Gastroesophageal sphincter (tissue), 4 donors: ENCODE results near the gene ARHGAP22. TPM values are rescaled to one million over a fixed set of nuclear protein-coding genes. Genes with fewer than 3 reads are reported as not detected.

ENCODE experiments used
- ATAC-seq: fragments of 150-250 bp; one replicate; pipeline ENCODE4 v1.9.1; 2016; ENCODE audit warnings: mild to moderate bottlenecking, moderate library complexity
- H3K27ac ChIP-seq, 4 donors: fragments of 200-600 bp; sonication (generic) in 3 of 4; 1 replicate in 3 of 4; 2 replicates in 1 of 4; pipeline ENCODE4 v1.5.1; 2016 to 2019
- H3K27me3 ChIP-seq: fragments of 200-600 bp; sonication (generic); one replicate; pipeline ENCODE4 v1.5.1; 2019
- H3K36me3 ChIP-seq, 2 donors: fragments of 200-600 bp; sonication (generic); one replicate each; pipeline ENCODE4 v1.5.1; 2019; ENCODE audit warnings: control low read depth in 1 of 2
- H3K4me1 ChIP-seq, 3 donors: fragments of 200-600 bp; sonication (generic); 1 replicate in 2 of 3; 2 replicates in 1 of 3; pipeline ENCODE4 v1.5.1; 2016 to 2019; ENCODE audit warnings: control low read depth in 2 of 3
- H3K4me3 ChIP-seq, 2 donors: fragments of 200-600 bp; sonication (generic); one replicate each; pipeline ENCODE4 v1.5.1; 2019; ENCODE audit warnings: mild to moderate bottlenecking in 1 of 2, moderate library complexity in 1 of 2
- H3K9me3 ChIP-seq, 3 donors: fragments of 200-600 bp; sonication (generic); one replicate each; pipeline ENCODE4 v1.5.1; 2017 to 2019; ENCODE audit warnings: control low read depth in 2 of 3
- EP300 ChIP-seq: sonication (generic); formaldehyde crosslinking; IDR thresholded peaks from one replicate; pipeline ENCODE4 v1.6.1; 2017; ENCODE audit warnings: antibody characterized with exemption, mild to moderate bottlenecking
- POLR2A ChIP-seq, 2 donors: fragments of 450-650 bp; IDR thresholded peaks; one replicate each; pipeline ENCODE4 v1.6.1; 2017; ENCODE audit warnings: antibody characterized with exemption in 2 of 2, mild to moderate bottlenecking in 2 of 2, moderate library complexity in 1 of 2
- POLR2AphosphoS5 ChIP-seq: sonication (generic); formaldehyde crosslinking; IDR thresholded peaks from one replicate; pipeline ENCODE4 v1.6.1; 2017; ENCODE audit warnings: antibody characterized with exemption
- WGBS, 2 donors: methylation state at CpG; one replicate each; pipeline ENCODE4 v1.1.5; 2018; ENCODE audit warnings: low coverage in 1 of 2; 5-methylcytosine and 5-hydroxymethylcytosine counted together
- total RNA-seq, 4 donors: library from RNA; depleted of rRNA; stranded (reverse); fragments of >200 nt; gene quantifications; one replicate each; pipeline ENCODE4 v1.1.0, GENCODE V29; 2016
- TF ChIP-seq, protein P1 (sequence below), 4 experiments: fragments of 200-600 bp in 2 of 4; fragments of 450-650 bp in 2 of 4; sonication (generic) in 1 of 4; IDR thresholded peaks; one replicate each; pipeline ENCODE4 v1.5.1; 2017 to 2019; ENCODE audit warnings: antibody characterized with exemption in 4 of 4, mild to moderate bottlenecking in 2 of 4, moderate library complexity in 2 of 4

ARHGAP22 gene
- total RNA-seq, 4 donors from 2014 or later: 4.2 to 5.8 (median 5.1) TPM

DNA sequence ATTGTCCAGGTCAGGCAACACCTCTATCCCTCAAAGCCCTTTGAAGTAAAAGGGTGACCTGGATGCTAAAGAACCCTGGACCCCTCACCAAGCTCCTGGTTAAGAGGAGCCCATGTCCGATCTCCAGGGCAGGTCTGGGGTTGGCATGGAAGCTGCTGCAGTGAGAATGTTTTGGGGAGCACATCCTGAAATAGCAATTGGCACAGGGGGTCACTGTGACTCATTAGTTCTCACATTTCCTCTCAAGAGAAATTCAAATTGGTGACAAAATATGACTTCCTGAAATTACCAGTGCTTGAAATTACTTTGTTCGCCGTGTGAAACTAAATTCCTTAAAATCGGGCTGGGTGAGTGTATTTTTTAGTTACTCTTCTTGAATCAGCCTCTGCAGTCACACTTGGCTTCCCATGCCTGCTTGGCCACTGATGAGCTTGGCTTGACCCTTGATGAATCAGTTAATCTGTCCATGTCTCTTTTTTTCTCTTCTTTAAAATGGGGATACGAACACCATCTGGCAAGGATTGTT is 18.8 kb upstream of the ARHGAP22 start:
- Histone ChIP-seq H3K9me3 (peaks cover 0 to 13% (median 0%) of the 10 kb centered on the region in 3 donors), H3K27me3 (no peaks in the 10 kb centered on the region), H3K27ac (no peak overlapping the region), H3K4me3 (no peak overlapping the region), H3K4me1 (no peaks in the 10 kb centered on the region), H3K36me3 (no peaks in the 10 kb centered on the region)
- WGBS, 2 donors: 74 to 78% methylated on average over 3 to 4 of the region's 5 CpGs
- TF ChIP-seq, protein P1, sequence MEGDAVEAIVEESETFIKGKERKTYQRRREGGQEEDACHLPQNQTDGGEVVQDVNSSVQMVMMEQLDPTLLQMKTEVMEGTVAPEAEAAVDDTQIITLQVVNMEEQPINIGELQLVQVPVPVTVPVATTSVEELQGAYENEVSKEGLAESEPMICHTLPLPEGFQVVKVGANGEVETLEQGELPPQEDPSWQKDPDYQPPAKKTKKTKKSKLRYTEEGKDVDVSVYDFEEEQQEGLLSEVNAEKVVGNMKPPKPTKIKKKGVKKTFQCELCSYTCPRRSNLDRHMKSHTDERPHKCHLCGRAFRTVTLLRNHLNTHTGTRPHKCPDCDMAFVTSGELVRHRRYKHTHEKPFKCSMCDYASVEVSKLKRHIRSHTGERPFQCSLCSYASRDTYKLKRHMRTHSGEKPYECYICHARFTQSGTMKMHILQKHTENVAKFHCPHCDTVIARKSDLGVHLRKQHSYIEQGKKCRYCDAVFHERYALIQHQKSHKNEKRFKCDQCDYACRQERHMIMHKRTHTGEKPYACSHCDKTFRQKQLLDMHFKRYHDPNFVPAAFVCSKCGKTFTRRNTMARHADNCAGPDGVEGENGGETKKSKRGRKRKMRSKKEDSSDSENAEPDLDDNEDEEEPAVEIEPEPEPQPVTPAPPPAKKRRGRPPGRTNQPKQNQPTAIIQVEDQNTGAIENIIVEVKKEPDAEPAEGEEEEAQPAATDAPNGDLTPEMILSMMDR (IDR thresholded peaks at IDR 0.05): no peak
- TF ChIP-seq EP300 (no peak), POLR2A (IDR thresholded peaks at IDR 0.05) (no peak), POLR2AphosphoS5 (no peak)
- no peak for ATAC-seq

DNA sequence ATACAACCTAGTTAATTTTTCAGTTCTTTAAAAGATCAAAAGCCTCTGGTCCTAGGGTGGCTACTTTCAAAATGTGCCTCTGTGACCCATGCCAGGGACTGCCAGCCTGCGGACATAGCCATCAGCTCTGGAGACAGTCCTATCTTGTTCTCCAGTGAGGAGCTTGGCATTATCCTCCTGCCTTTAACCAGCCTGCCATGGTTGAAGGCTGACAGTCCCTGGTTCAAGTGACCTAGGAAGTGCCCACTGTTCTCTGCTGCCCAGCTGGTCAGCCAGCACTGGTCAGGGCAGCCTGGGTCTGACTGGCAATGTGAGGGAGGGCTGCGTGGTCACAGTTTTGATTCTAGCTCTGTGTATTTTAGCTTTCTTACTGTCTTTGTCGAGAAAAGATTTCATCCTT is 18.1 kb upstream of the ARHGAP22 start:
- Histone ChIP-seq H3K27me3 (no peaks in the 10 kb centered on the region), H3K4me1 (no peaks in the 10 kb centered on the region), H3K27ac (no peak overlapping the region), H3K9me3 (peaks cover 0 to 13% (median 0%) of the 10 kb centered on the region in 3 donors), H3K4me3 (no peak overlapping the region), H3K36me3 (no peaks in the 10 kb centered on the region)
- TF ChIP-seq, protein P1 (IDR thresholded peaks at IDR 0.05): no peak
- TF ChIP-seq POLR2A (IDR thresholded peaks at IDR 0.05): no peak
- TF ChIP-seq EP300: no peak
- TF ChIP-seq POLR2AphosphoS5: no peak
- ATAC-seq: no peak
- 94% methylated on average over 3 of the region's 3 CpGs; no CpG with 5 or more reads in 1 of the 2 donors for WGBS, 2 donors

DNA sequence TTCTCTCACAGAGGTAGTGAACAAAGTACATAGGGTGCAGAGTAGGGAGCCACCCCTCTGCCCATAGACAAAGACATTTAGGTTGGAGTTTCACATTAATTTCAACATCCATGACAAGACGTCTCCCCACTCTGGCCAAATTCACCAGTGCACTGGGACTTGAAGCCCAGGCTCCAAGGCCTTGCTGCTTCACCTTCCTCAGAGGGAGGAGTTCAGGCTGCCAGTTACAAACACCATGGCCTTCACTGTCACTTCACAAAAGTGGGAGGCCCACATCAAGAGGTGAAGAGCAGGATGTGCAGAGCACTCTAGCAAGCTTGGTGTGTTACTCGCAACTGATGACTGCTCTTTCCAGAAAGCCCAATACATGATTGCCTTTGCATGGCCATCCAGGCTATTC is 15.8 kb upstream of the ARHGAP22 start:
- no peak for ATAC-seq
- Histone ChIP-seq H3K27ac (no peak overlapping the region), H3K27me3 (no peaks in the 10 kb centered on the region), H3K4me3 (no peak overlapping the region), H3K4me1 (no peaks in the 10 kb centered on the region), H3K36me3 (no peaks in the 10 kb centered on the region), H3K9me3 (peaks cover 0 to 21% (median 0%) of the 10 kb centered on the region in 3 donors)
- 67 to 100% methylated on average over 1 of the region's 2 CpGs for WGBS, 2 donors
- no peak for TF ChIP-seq EP300
- TF ChIP-seq POLR2A (IDR thresholded peaks at IDR 0.05): no peak
- TF ChIP-seq, protein P1 (IDR thresholded peaks at IDR 0.05): no peak
- TF ChIP-seq POLR2AphosphoS5: no peak

DNA sequence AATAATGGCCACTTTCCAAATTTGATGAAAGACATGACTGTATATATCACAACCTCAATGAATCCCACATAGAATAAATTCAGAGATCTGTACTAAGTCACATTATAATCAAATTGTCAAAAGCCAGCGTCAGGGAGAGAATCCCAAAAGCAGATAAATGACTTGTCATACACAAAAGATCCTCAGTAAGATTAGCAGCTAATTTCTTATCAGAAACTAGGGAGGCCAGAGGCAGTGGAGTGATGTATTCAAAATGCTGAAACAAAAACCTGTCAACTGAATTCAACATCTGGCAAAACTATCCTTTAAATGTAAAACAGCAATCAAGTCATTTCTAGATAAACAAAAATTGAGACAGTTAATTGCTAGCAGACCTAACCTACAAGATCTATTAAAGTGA is 11.6 kb upstream of the ARHGAP22 start:
- Histone ChIP-seq H3K36me3 (no peaks in the 10 kb centered on the region), H3K4me3 (no peak overlapping the region), H3K9me3 (peaks cover 0 to 26% (median 0%) of the 10 kb centered on the region in 3 donors), H3K27me3 (peaks cover under 1% of the 10 kb centered on the region), H3K4me1 (no peaks in the 10 kb centered on the region), H3K27ac (no peak overlapping the region)
- ATAC-seq: no peak
- TF ChIP-seq POLR2AphosphoS5: no peak
- 33% methylated on average over 1 of the region's 1 CpG for WGBS, 2 donors

DNA sequence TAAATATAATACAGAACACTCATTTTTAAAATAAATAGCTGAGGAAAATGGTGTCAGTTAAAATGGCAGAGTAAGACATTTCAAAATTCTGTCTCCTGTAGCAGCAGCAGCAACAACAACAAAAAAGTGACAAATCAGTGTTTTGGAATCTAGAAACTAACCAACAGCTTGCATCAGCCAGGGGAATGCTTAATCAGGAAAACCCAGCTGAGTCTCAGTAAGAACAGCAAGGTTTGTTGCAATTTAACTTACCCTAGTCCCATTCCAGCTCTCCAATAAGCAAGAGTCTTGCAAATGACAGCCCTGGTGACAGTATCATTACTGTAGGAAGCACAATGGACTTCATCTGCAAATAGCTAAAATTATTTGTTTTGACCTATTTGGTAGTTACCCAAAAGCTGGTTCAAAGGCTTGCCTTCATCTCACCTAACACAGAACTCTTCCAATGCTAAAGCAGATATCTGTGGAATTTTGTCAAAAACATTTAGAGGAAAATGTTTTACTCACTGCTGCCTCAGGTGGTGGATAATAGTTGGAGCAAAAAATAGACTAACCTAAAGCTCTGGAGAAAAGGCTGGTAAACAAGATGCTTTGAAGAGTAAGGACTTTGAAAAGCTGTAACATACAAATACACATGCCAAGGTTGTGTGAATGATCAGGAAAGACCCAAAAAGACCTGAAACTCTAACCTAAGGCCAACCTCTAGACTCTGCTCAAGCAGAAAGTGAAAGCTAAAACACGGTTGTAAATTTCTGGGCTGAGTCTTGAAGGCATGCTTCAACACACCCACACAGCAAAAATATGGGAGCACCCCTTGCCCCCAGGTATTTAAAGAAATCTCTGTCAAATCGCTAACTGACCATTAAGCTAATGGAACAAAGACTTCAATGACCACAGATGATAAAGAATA is 9.9 kb upstream of the ARHGAP22 start:
- Histone ChIP-seq H3K4me3 (no peak overlapping the region), H3K4me1 (no peaks in the 10 kb centered on the region), H3K27ac (no peak overlapping the region), H3K36me3 (no peaks in the 10 kb centered on the region), H3K27me3 (peaks cover 3% of the 10 kb centered on the region), H3K9me3 (peaks cover 0 to 25% (median 0%) of the 10 kb centered on the region in 3 donors)
- 50 to 78% methylated on average over 2 of the region's 2 CpGs for WGBS, 2 donors
- TF ChIP-seq, protein P1 (IDR thresholded peaks at IDR 0.05): no peak
- TF ChIP-seq POLR2AphosphoS5: no peak
- no peak for TF ChIP-seq EP300
- ATAC-seq: no peak
